Measurements from ENCODE around the gene TRPM3.
"Not testable (repeated sequence)": the region's sequence is repeated elsewhere in the genome, so short reads cannot be mapped to it uniquely, and the experiment has no call there.

Gene TRPM3

GRCh38 chr9:70746316-70746715 lies 375.1 kb downstream of the TRPM3 start:
- TF ChIP-seq ZNF8 (CRISPR knock-in tag; IDR thresholded peaks at IDR 0.05) (no peak), ZC3H10 (CRISPR knock-in tag; IDR thresholded peaks at IDR 0.05) (no peak), OSR1 (CRISPR knock-in tag; IDR thresholded peaks at IDR 0.05) (no peak), ZNF565 (CRISPR knock-in tag; conservative IDR thresholded peaks at IDR 0.05; ENCODE audit: low read depth) (no peak), TCF4 (CRISPR knock-in tag; IDR thresholded peaks at IDR 0.05; ENCODE audit: borderline replicate concordance) (no peak), ISL1 (CRISPR knock-in tag; IDR thresholded peaks at IDR 0.05) (no peak), BACH2 (CRISPR knock-in tag; IDR thresholded peaks at IDR 0.05; ENCODE audit: borderline replicate concordance) (no peak), CSDC2 (CRISPR knock-in tag; IDR thresholded peaks at IDR 0.05) (no peak), GLIS3 (CRISPR knock-in tag; IDR thresholded peaks at IDR 0.05) (no peak), TOX (CRISPR knock-in tag; IDR thresholded peaks at IDR 0.05; ENCODE audit: borderline replicate concordance) (no peak), ZFP3 (CRISPR knock-in tag; IDR thresholded peaks at IDR 0.05) (no peak), SNAI2 (CRISPR knock-in tag; IDR thresholded peaks at IDR 0.05) (no peak), PPARA (CRISPR knock-in tag; IDR thresholded peaks at IDR 0.05; ENCODE audit: borderline replicate concordance) (no peak), RARB (CRISPR knock-in tag; IDR thresholded peaks at IDR 0.05) (no peak)
- TF ChIP-seq, protein P1, sequence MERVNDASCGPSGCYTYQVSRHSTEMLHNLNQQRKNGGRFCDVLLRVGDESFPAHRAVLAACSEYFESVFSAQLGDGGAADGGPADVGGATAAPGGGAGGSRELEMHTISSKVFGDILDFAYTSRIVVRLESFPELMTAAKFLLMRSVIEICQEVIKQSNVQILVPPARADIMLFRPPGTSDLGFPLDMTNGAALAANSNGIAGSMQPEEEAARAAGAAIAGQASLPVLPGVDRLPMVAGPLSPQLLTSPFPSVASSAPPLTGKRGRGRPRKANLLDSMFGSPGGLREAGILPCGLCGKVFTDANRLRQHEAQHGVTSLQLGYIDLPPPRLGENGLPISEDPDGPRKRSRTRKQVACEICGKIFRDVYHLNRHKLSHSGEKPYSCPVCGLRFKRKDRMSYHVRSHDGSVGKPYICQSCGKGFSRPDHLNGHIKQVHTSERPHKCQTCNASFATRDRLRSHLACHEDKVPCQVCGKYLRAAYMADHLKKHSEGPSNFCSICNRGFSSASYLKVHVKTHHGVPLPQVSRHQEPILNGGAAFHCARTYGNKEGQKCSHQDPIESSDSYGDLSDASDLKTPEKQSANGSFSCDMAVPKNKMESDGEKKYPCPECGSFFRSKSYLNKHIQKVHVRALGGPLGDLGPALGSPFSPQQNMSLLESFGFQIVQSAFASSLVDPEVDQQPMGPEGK (CRISPR knock-in tag; IDR thresholded peaks at IDR 0.05; ENCODE audit: borderline replicate concordance) = no peak
- ATAC-seq = no peak

DNA sequence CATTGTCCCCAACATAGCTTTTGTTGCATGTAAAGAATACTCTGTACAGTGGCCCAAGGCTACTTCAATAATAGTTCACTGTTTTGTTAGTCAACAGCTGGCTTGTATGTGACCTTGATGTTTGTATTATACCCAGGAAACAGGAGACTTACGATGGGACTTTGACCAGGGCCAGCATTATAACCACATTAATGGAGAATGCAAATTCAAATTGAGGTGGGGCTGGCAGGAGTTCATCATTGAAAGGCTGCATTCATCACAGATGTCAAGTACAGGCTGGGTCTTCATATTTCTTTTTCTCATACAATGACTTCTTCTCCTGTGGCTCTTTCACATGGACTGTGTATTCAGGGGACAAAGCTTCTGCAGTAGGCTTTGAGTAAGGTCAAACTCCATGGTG lies 396.6 kb downstream of the TRPM3 start:
- ATAC-seq = not testable (repeated sequence)

DNA sequence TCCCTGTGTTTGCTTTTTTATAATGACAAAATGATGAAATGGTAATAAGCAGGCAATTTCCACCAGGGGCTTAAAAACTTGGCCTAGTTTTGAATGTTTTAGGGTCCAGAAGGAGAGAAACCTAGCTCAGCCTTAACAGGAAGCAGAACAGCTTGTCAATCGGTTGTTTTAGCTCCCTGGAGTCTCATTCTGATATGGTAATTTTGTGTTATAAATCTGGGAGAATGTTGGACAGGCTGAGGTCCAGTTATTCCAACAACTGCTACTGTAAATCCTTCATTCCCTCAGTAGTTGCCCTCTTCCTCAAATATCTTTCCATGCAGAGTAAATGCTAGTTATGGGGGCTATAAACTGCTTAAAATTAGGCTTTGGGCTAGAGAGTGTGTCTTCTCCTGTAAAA lies 397.4 kb downstream of the TRPM3 start:
- not testable (repeated sequence) for ATAC-seq

- not testable (repeated sequence) for ATAC-seq
Observed at GRCh38 chr9:70706797-70707196, 414.6 kb downstream of the TRPM3 start.

- TF ChIP-seq TOX (CRISPR knock-in tag; IDR thresholded peaks at IDR 0.05; ENCODE audit: borderline replicate concordance) = no peak
- no peak for TF ChIP-seq SNAI2 (CRISPR knock-in tag; IDR thresholded peaks at IDR 0.05)
- no peak for TF ChIP-seq PPARA (CRISPR knock-in tag; IDR thresholded peaks at IDR 0.05; ENCODE audit: borderline replicate concordance)
- TF ChIP-seq TCF4 (CRISPR knock-in tag; IDR thresholded peaks at IDR 0.05; ENCODE audit: borderline replicate concordance) = no peak
- TF ChIP-seq ZNF8 (CRISPR knock-in tag; IDR thresholded peaks at IDR 0.05) = no peak
- no peak for TF ChIP-seq OSR1 (CRISPR knock-in tag; IDR thresholded peaks at IDR 0.05)
- TF ChIP-seq RARB (CRISPR knock-in tag; IDR thresholded peaks at IDR 0.05) = no peak
- TF ChIP-seq, protein P1 (CRISPR knock-in tag; IDR thresholded peaks at IDR 0.05; ENCODE audit: borderline replicate concordance) = no peak
- TF ChIP-seq ARNTL (CRISPR knock-in tag; IDR thresholded peaks at IDR 0.05; ENCODE audit: borderline replicate concordance, low read depth) = no peak
- TF ChIP-seq ZC3H10 (CRISPR knock-in tag; IDR thresholded peaks at IDR 0.05) = no peak
- TF ChIP-seq ZNF70 (CRISPR knock-in tag; IDR thresholded peaks at IDR 0.05) = no peak
- TF ChIP-seq, protein P2, sequence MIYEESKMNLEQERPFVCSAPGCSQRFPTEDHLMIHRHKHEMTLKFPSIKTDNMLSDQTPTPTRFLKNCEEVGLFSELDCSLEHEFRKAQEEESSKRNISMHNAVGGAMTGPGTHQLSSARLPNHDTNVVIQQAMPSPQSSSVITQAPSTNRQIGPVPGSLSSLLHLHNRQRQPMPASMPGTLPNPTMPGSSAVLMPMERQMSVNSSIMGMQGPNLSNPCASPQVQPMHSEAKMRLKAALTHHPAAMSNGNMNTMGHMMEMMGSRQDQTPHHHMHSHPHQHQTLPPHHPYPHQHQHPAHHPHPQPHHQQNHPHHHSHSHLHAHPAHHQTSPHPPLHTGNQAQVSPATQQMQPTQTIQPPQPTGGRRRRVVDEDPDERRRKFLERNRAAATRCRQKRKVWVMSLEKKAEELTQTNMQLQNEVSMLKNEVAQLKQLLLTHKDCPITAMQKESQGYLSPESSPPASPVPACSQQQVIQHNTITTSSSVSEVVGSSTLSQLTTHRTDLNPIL (CRISPR knock-in tag; IDR thresholded peaks at IDR 0.05; ENCODE audit: low read depth) = no peak
- no peak for TF ChIP-seq POU6F1 (CRISPR knock-in tag; IDR thresholded peaks at IDR 0.05; ENCODE audit: borderline replicate concordance, low read depth)
- TF ChIP-seq ISL1 (CRISPR knock-in tag; IDR thresholded peaks at IDR 0.05) = no peak
- no peak for TF ChIP-seq GLIS3 (CRISPR knock-in tag; IDR thresholded peaks at IDR 0.05)
- no peak for TF ChIP-seq ZNF565 (CRISPR knock-in tag; conservative IDR thresholded peaks at IDR 0.05; ENCODE audit: low read depth)
- ATAC-seq = no peak
Observed at GRCh38 chr9:70701163-70701562, 420.3 kb downstream of the TRPM3 start.

All from SK-N-SH treated with all-trans-retinoic acid at 6 μM for 48 hours (cell line).